ENCODE results near the gene SUSD1. TPM values are rescaled to one million over a fixed set of nuclear protein-coding genes. Genes with fewer than 3 reads are reported as not detected.

The SUSD1 gene
- total and polyA plus RNA-seq, 2 donors (not counting 1 experiment from before 2014, with no cell fraction given) = 5.7 to 7.5 TPM

DNA sequence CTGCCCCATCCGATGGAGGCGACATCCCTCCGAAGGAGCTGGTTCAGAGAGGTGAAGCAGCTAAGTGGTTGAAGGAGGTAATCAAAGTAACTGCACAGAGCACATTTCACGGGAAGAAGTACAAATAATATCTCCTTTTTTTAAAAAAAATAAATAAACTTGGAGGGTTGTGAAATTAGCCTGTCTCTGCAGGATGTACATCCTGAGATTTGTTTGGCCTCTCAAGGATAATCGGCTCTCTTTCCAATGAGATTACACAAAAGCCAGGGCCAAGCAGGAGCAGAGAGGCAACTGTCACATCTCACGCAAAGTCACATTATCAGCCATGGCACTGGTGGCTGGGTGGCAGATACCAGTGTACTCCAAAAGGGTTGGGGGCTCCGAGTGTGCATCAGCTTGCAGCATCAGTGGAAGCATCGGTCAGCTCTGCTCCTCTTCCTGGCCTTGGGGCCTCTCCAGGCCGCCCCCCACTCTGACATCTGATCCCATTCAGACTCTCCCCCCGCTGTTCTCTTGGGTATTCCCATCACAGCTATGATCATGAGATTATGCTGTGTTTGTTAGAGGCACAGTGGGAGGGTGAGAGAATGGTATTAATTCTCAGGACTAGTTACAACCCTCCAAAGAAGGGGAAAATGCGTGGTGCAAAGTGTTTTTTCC lies 168.6 kb downstream of the SUSD1 start:
- Mint-ChIP-seq H3K9me3 (ENCODE audit: insufficient read depth) (no peaks in the 10 kb centered on the region), H3K4me3 (no peak overlapping the region), H3K27me3 (no peaks in the 10 kb centered on the region), H3K27ac (no peak overlapping the region), H3K4me1 (peaks cover 72% of the 10 kb centered on the region)
- POLR2A ChIA-PET = interaction anchor here (0.5 to 0.6 kb wide), 2 partner anchors 13 to 345 kb away, joined by 3 to 7 read pairs; no protein-coding TSS in a partner anchor
- Histone ChIP-seq H3K4me2 (replicated peaks; ENCODE audit: low read depth, low read length, poor library complexity, severe bottlenecking) (no peak overlapping the region), H3K4me1 (ENCODE audit: control insufficient read depth in 2 of 2, insufficient read depth in 2 of 2, low read length in 2 of 2) (peaks cover 53% of the 10 kb centered on the region in 2 donors), H3K9ac (ENCODE audit: low read length) (no peak overlapping the region), H3K4me3 (ENCODE audit: control extremely low read depth in 1 of 5, extremely low read depth in 1 of 5, insufficient read depth in 1 of 5, low read depth in 2 of 5, low read length in 4 of 5) (no peak overlapping the region), H4K20me1 (ENCODE audit: control insufficient read depth, insufficient read depth, low read length, poor library complexity, severe bottlenecking) (no peaks in the 10 kb centered on the region), H3K79me2 (ENCODE audit: control insufficient read depth, insufficient read depth, low read length) (no peaks in the 10 kb centered on the region), H3K27ac (ENCODE audit: low read length in 2 of 2) (no peak overlapping the region), H2AFZ (ENCODE audit: insufficient read depth, low read depth, low read length, poor library complexity, severe bottlenecking) (no peak overlapping the region), H3K9me3 (ENCODE audit: control extremely low read depth in 1 of 3, control insufficient read depth in 2 of 3, insufficient read depth in 1 of 3, low read length in 2 of 3) (no peaks in the 10 kb centered on the region), H3K27me3 (replicated peaks in 1 of 4; ENCODE audit: control extremely low read depth in 1 of 4, control insufficient read depth in 3 of 4, insufficient read depth in 4 of 4, low read length in 3 of 4) (no peaks in the 10 kb centered on the region), H3K36me3 (replicated peaks in 1 of 2; ENCODE audit: control extremely low read depth in 1 of 2, control insufficient read depth in 1 of 2, extremely low read depth in 1 of 2, insufficient read depth in 2 of 2, low read length in 1 of 2) (no peaks in the 10 kb centered on the region)
- TF ChIP-seq EZH2 (IDR thresholded peaks at IDR 0.05; ENCODE audit: borderline replicate concordance, insufficient read depth, low read depth, low read length, poor library complexity, severe bottlenecking) = no peak
- TF ChIP-seq, protein P1, sequence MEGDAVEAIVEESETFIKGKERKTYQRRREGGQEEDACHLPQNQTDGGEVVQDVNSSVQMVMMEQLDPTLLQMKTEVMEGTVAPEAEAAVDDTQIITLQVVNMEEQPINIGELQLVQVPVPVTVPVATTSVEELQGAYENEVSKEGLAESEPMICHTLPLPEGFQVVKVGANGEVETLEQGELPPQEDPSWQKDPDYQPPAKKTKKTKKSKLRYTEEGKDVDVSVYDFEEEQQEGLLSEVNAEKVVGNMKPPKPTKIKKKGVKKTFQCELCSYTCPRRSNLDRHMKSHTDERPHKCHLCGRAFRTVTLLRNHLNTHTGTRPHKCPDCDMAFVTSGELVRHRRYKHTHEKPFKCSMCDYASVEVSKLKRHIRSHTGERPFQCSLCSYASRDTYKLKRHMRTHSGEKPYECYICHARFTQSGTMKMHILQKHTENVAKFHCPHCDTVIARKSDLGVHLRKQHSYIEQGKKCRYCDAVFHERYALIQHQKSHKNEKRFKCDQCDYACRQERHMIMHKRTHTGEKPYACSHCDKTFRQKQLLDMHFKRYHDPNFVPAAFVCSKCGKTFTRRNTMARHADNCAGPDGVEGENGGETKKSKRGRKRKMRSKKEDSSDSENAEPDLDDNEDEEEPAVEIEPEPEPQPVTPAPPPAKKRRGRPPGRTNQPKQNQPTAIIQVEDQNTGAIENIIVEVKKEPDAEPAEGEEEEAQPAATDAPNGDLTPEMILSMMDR (IDR thresholded peaks at IDR 0.05) = no peak
- no peak for ATAC-seq (ENCODE audit: low read depth)
- DNase-seq = no peak
- 83% methylated on average over 2 of the region's 11 CpGs for WGBS (ENCODE audit: insufficient coverage)
- intact Hi-C loops (cut with micrococcal nuclease) = no loop called here
- CTCF ChIA-PET = no interaction called here

DNA sequence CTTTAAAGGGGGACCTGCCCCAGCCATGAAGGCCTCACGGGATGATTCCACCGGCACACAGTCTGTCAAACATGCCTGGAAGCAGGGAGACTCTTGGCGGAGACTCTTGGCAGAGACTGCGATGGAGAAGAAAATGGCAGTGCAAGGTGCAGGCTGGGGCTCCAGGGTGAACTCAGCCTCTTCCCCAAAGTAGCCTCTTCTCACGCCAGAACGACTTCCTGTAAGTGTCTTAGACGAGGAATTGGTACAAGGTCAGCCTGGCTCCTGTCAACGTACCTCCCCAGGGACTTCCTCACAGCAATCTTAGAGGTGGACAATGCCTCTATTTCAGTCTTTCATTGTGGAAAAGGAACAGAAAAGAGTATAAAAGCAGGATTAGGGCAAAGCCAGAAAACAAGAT lies 169.2 kb downstream of the SUSD1 start:
- no peak for TF ChIP-seq EZH2 (IDR thresholded peaks at IDR 0.05; ENCODE audit: borderline replicate concordance, insufficient read depth, low read depth, low read length, poor library complexity, severe bottlenecking)
- TF ChIP-seq, protein P1 (IDR thresholded peaks at IDR 0.05) = no peak
- POLR2A ChIA-PET = interaction anchor here (0.6 to 0.7 kb wide), 2 partner anchors 11 to 13 kb away, joined by 7 read pairs; no protein-coding TSS in a partner anchor
- Mint-ChIP-seq H3K4me1 (peaks cover 67% of the 10 kb centered on the region), H3K9me3 (ENCODE audit: insufficient read depth) (no peaks in the 10 kb centered on the region), H3K27me3 (no peaks in the 10 kb centered on the region), H3K27ac (no peak overlapping the region), H3K4me3 (no peak overlapping the region)
- Histone ChIP-seq H3K9me3 (ENCODE audit: control extremely low read depth in 1 of 3, control insufficient read depth in 2 of 3, insufficient read depth in 1 of 3, low read length in 2 of 3) (no peaks in the 10 kb centered on the region), H2AFZ (ENCODE audit: insufficient read depth, low read depth, low read length, poor library complexity, severe bottlenecking) (no peak overlapping the region), H3K4me3 (ENCODE audit: control extremely low read depth in 1 of 5, extremely low read depth in 1 of 5, insufficient read depth in 1 of 5, low read depth in 2 of 5, low read length in 4 of 5) (no peak overlapping the region), H3K36me3 (replicated peaks in 1 of 2; ENCODE audit: control extremely low read depth in 1 of 2, control insufficient read depth in 1 of 2, extremely low read depth in 1 of 2, insufficient read depth in 2 of 2, low read length in 1 of 2) (no peaks in the 10 kb centered on the region), H3K9ac (ENCODE audit: low read length) (no peak overlapping the region), H3K4me2 (replicated peaks; ENCODE audit: low read depth, low read length, poor library complexity, severe bottlenecking) (peak overlapping the region; percentile 48), H3K27ac (ENCODE audit: low read length in 2 of 2) (no peak overlapping the region), H3K79me2 (ENCODE audit: control insufficient read depth, insufficient read depth, low read length) (no peaks in the 10 kb centered on the region), H3K27me3 (replicated peaks in 1 of 4; ENCODE audit: control extremely low read depth in 1 of 4, control insufficient read depth in 3 of 4, insufficient read depth in 4 of 4, low read length in 3 of 4) (no peaks in the 10 kb centered on the region), H3K4me1 (ENCODE audit: control insufficient read depth in 2 of 2, insufficient read depth in 2 of 2, low read length in 2 of 2) (peaks cover 47 to 48% of the 10 kb centered on the region in 2 donors), H4K20me1 (ENCODE audit: control insufficient read depth, insufficient read depth, low read length, poor library complexity, severe bottlenecking) (no peaks in the 10 kb centered on the region)
- CTCF ChIA-PET = no interaction called here
- ATAC-seq (ENCODE audit: low read depth) (no peak), DNase-seq (no peak)
- intact Hi-C loops (cut with micrococcal nuclease) = no loop called here
- 93% methylated on average over 4 of the region's 8 CpGs for WGBS (ENCODE audit: insufficient coverage)

Data from B cell (primary cell).